ENCODE measurements around the gene ADGRG1. TPM values are rescaled to one million over a fixed set of nuclear protein-coding genes. Genes with fewer than 3 reads are reported as not detected.

Gene ADGRG1
- total and polyA plus RNA-seq, 4 donors, result 1.2 to 68.4 (median 17.6) TPM

DNA sequence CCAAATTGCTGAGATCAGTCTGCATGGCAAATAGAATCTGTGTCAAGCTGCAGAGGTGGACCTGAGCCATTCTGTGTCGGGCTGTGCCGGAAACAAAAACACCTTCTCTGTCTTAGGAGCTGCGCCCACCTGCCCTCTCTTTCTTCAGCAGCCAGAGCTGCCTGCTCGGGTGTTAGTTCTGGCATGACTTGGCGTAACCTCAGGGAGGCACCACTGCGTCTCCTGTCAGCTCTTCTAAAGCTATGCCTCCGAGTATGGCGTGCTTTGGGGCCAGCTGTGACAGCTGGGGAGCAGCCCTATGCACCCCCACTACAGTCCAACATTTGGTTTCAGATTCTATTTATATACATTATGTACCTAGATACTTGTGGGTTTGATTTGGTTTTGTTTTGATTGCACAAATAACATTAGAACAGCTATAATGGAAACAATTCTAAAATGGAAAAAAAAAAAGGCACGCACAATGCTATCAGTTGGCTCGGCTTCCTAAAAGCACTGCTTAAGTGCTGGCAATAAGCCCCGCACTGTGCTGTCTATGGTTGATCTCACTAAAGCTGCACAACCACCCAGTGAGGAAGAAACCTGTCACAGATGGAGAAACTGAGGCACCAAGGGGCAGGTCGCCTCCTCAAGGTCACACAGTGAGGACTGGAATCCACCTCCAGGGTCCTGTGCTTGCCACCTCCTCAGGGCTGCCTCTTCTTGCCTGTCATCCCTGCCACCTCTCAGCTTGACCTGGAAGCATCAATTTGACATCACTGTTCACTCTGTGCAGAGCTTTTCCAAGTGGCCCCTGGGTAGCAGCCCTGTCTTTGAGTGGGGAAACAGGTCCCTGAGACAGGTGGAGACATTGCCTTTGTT lies 18.7 kb upstream of the ADGRG1 start:
- intact Hi-C loops (cut with DNase I), result loop anchor here in 1 of 2 donors (5.0 kb wide), 1 partner anchor 38 kb away; no protein-coding TSS in a partner anchor
- peak in 1 of 2 donors; percentile 46 for DNase-seq
- Histone ChIP-seq H3K36me3 (ENCODE audit: control insufficient read depth in 1 of 2, insufficient read depth in 2 of 2, low read length in 1 of 2) (no peaks in the 10 kb centered on the region), H3K4me1 (ENCODE audit: control insufficient read depth in 1 of 2, insufficient read depth in 2 of 2, low read length in 2 of 2) (no peaks in the 10 kb centered on the region), H3K27me3 (ENCODE audit: control insufficient read depth in 1 of 2, insufficient read depth in 2 of 2, low read length in 1 of 2) (no peaks in the 10 kb centered on the region), H3K27ac (ENCODE audit: low read depth in 1 of 2, low read length in 2 of 2) (no peak overlapping the region), H3K4me3 (ENCODE audit: low read length in 2 of 2) (no peak overlapping the region), H3K9me3 (ENCODE audit: control insufficient read depth, low read length) (no peaks in the 10 kb centered on the region)
- WGBS, 2 donors, result 11 to 14% methylated on average over 12 of the region's 12 CpGs
- no peak for ATAC-seq (ENCODE audit: low FRiP score)

DNA sequence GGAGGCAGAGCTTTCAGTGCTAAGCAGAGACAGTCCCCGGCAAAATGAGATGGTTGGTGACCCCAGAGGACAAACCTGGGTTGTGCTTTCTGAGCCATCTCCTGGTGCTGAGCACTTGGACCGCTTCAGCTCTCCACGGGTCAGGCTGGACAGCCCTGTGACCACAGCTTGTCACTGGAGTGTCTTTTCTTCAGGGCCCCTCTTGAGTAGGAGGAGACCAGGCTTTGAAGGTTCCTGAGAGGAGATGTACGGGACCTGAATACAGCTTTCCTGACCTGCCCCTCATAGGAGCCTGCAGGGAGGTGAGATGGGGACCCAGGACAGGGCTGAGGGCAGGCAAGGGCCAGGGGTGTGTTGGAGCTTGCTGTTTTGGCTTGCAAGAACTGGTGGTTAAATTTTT lies 17.8 kb upstream of the ADGRG1 start:
- no peak overlapping the region for H3K27ac ChIP-seq (ENCODE audit: low read depth in 1 of 2, low read length in 2 of 2)
- no peaks in the 10 kb centered on the region for H3K4me1 ChIP-seq (ENCODE audit: control insufficient read depth in 1 of 2, insufficient read depth in 2 of 2, low read length in 2 of 2)
- DNase-seq (peak; percentile 9 to 35), ATAC-seq (ENCODE audit: low FRiP score) (no peak)
- intact Hi-C loops (cut with DNase I), result loop anchor here in 1 of 2 donors (5.0 kb wide), 1 partner anchor 37 kb away; no protein-coding TSS in a partner anchor
- no peaks in the 10 kb centered on the region for H3K27me3 ChIP-seq (ENCODE audit: control insufficient read depth in 1 of 2, insufficient read depth in 2 of 2, low read length in 1 of 2)
- no peak overlapping the region for H3K4me3 ChIP-seq (ENCODE audit: low read length in 2 of 2)
- H3K36me3 ChIP-seq (ENCODE audit: control insufficient read depth in 1 of 2, insufficient read depth in 2 of 2, low read length in 1 of 2), result no peaks in the 10 kb centered on the region
- no peaks in the 10 kb centered on the region for H3K9me3 ChIP-seq (ENCODE audit: control insufficient read depth, low read length)
- 80 to 85% methylated on average over 4 of the region's 4 CpGs for WGBS, 2 donors

DNA sequence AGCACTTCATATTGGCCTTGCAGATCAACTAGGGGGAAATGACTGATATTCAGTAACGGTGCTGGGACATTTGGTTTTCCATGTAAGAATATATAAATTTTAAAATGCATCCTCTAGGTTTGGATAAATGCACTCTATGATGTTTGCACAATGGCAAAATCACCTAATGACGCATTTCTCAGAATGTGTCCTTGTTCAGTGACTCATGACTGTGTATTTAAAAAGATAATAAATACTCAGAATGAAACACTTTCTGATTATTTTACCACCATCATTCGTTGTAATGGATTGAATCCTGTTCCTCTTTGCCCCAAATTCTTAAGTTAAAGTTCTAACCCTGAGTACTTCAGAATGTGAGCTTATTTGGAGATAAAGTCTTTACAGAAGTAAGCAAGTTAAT lies 17.2 kb upstream of the ADGRG1 start:
- H3K27ac ChIP-seq (ENCODE audit: low read depth in 1 of 2, low read length in 2 of 2), result no peak overlapping the region
- ATAC-seq (ENCODE audit: low FRiP score) (no peak), DNase-seq (no peak)
- WGBS, 2 donors, result 77% methylated on average over 3 of the region's 3 CpGs
- H3K4me1 ChIP-seq (ENCODE audit: control insufficient read depth in 1 of 2, insufficient read depth in 2 of 2, low read length in 2 of 2), result no peaks in the 10 kb centered on the region
- no peaks in the 10 kb centered on the region for H3K9me3 ChIP-seq (ENCODE audit: control insufficient read depth, low read length)
- H3K36me3 ChIP-seq (ENCODE audit: control insufficient read depth in 1 of 2, insufficient read depth in 2 of 2, low read length in 1 of 2), result no peaks in the 10 kb centered on the region
- no peaks in the 10 kb centered on the region for H3K27me3 ChIP-seq (ENCODE audit: control insufficient read depth in 1 of 2, insufficient read depth in 2 of 2, low read length in 1 of 2)
- no peak overlapping the region for H3K4me3 ChIP-seq (ENCODE audit: low read length in 2 of 2)
- intact Hi-C loops (cut with DNase I), result loop anchor here in 1 of 2 donors (5.0 kb wide), 1 partner anchor 36 kb away; no protein-coding TSS in a partner anchor

DNA sequence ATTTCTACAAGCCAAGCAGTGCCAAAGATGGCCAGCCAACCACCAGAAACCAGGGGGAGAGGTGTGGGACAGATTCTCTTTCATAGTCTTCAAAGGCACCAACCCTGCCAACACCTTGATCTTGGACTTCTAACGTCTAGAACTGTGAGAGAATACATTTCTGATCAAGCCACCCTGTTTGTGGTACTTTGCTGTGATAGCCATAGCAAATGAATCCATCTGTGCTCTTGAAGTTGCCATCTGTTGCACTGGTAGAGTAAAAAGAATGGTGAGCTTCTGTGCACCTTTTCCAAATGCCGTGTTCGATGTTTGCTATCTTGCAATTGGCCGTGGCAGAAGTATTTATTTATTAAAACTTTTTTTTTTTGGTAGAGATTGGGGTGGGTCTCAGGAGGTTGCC lies 16.7 kb upstream of the ADGRG1 start:
- ATAC-seq (ENCODE audit: low FRiP score) (no peak), DNase-seq (no peak)
- Histone ChIP-seq H3K9me3 (ENCODE audit: control insufficient read depth, low read length) (no peaks in the 10 kb centered on the region), H3K36me3 (ENCODE audit: control insufficient read depth in 1 of 2, insufficient read depth in 2 of 2, low read length in 1 of 2) (no peaks in the 10 kb centered on the region), H3K4me3 (ENCODE audit: low read length in 2 of 2) (no peak overlapping the region), H3K27me3 (ENCODE audit: control insufficient read depth in 1 of 2, insufficient read depth in 2 of 2, low read length in 1 of 2) (no peaks in the 10 kb centered on the region), H3K27ac (ENCODE audit: low read depth in 1 of 2, low read length in 2 of 2) (no peak overlapping the region), H3K4me1 (ENCODE audit: control insufficient read depth in 1 of 2, insufficient read depth in 2 of 2, low read length in 2 of 2) (no peaks in the 10 kb centered on the region)
- WGBS, 2 donors, result 85 to 87% methylated on average over 4 of the region's 4 CpGs
- intact Hi-C loops (cut with DNase I), result loop anchor here in 1 of 2 donors (5.0 kb wide), 1 partner anchor 36 kb away; no protein-coding TSS in a partner anchor

DNA sequence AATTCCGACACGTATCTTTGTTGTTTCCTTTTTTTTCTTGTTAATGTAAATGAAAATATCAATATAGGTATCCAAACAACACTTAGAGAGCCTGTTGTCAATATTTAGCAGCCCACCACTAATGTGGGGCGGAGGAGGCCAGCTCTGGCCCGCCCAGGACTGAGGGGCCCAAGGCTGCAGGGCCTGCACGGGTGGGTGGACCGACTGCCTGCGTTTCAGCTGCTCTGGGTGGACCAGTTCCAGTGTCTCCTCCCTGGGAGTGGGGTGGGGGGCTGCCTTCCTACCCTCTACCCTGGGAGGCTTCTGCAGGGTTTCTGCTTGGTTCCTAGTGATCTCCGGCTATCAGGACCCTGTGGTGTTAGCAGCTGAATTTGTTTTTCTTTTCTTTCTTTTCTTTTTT lies 15.9 kb upstream of the ADGRG1 start:
- peak in 1 of 2 donors; percentile 30 for DNase-seq
- Histone ChIP-seq H3K4me3 (ENCODE audit: low read length in 2 of 2) (no peak overlapping the region), H3K27ac (ENCODE audit: low read depth in 1 of 2, low read length in 2 of 2) (no peak overlapping the region), H3K36me3 (ENCODE audit: control insufficient read depth in 1 of 2, insufficient read depth in 2 of 2, low read length in 1 of 2) (no peaks in the 10 kb centered on the region), H3K9me3 (ENCODE audit: control insufficient read depth, low read length) (no peaks in the 10 kb centered on the region), H3K27me3 (ENCODE audit: control insufficient read depth in 1 of 2, insufficient read depth in 2 of 2, low read length in 1 of 2) (no peaks in the 10 kb centered on the region), H3K4me1 (ENCODE audit: control insufficient read depth in 1 of 2, insufficient read depth in 2 of 2, low read length in 2 of 2) (no peaks in the 10 kb centered on the region)
- ATAC-seq (ENCODE audit: low FRiP score), result no peak
- intact Hi-C loops (cut with DNase I), result loop anchor here in 1 of 2 donors (5.0 kb wide), 1 partner anchor 35 kb away; no protein-coding TSS in a partner anchor
- WGBS, 2 donors, result 88 to 92% methylated on average over 8 of the region's 8 CpGs

DNA sequence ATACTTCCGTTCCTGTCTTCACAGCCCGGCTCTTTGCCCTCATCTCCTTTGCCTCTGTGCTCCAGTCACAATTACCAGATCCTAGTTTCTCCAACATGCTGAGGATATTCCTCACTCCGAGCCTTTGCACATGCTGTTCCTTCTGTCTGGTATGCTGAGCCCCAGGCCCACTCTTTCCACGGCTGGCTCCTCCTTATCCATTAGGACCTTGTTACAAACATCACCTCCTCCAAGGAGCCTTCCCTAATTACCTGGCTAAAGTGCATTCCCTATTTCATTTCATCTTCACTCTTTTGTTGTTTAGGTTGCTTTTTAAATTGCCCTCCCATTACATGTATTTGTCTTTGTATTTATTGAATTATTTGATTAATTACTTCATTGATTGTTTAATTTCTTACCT lies 14.9 kb upstream of the ADGRG1 start:
- Histone ChIP-seq H3K4me3 (ENCODE audit: low read length in 2 of 2) (no peak overlapping the region), H3K9me3 (ENCODE audit: control insufficient read depth, low read length) (no peaks in the 10 kb centered on the region), H3K27me3 (ENCODE audit: control insufficient read depth in 1 of 2, insufficient read depth in 2 of 2, low read length in 1 of 2) (no peaks in the 10 kb centered on the region), H3K27ac (ENCODE audit: low read depth in 1 of 2, low read length in 2 of 2) (no peak overlapping the region), H3K4me1 (ENCODE audit: control insufficient read depth in 1 of 2, insufficient read depth in 2 of 2, low read length in 2 of 2) (no peaks in the 10 kb centered on the region), H3K36me3 (ENCODE audit: control insufficient read depth in 1 of 2, insufficient read depth in 2 of 2, low read length in 1 of 2) (no peaks in the 10 kb centered on the region)
- ATAC-seq (ENCODE audit: low FRiP score) (no peak), DNase-seq (no peak)
- intact Hi-C loops (cut with DNase I), result loop anchor here in 1 of 2 donors (5.0 kb wide), 1 partner anchor 34 kb away; no protein-coding TSS in a partner anchor
- WGBS, 2 donors, result 70 to 79% methylated on average over 4 of the region's 4 CpGs

DNA sequence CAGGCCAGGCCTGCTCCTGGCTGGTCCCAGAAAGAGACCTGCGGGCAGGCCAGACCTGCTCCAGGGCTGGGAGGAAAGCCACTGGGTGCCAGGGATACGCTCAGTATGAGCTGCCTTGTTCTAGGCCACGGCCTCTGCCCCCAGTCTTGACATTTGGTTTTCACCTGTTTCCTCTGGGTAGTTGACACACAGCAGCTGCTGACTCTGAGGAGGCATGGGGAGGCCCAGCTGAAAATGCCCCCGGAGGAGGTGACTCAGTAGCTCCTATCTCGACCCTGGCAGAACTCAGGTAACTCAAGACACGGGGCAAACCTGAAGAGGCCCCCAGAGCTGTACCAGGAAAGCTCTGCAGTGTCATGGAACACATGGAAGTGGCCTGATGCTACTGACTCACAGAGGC lies 13.9 kb upstream of the ADGRG1 start:
- H3K9me3 ChIP-seq (ENCODE audit: control insufficient read depth, low read length), result no peaks in the 10 kb centered on the region
- no peak overlapping the region for H3K27ac ChIP-seq (ENCODE audit: low read depth in 1 of 2, low read length in 2 of 2)
- H3K4me3 ChIP-seq (ENCODE audit: low read length in 2 of 2), result no peak overlapping the region
- no peak for ATAC-seq (ENCODE audit: low FRiP score)
- H3K36me3 ChIP-seq (ENCODE audit: control insufficient read depth in 1 of 2, insufficient read depth in 2 of 2, low read length in 1 of 2), result no peaks in the 10 kb centered on the region
- H3K4me1 ChIP-seq (ENCODE audit: control insufficient read depth in 1 of 2, insufficient read depth in 2 of 2, low read length in 2 of 2), result no peaks in the 10 kb centered on the region
- intact Hi-C loops (cut with DNase I), result loop anchor here in 1 of 2 donors (5.0 kb wide), 1 partner anchor 33 kb away; no protein-coding TSS in a partner anchor
- DNase-seq, result peak; percentile 26 to 36
- WGBS, 2 donors, result 83 to 85% methylated on average over 6 of the region's 6 CpGs
- H3K27me3 ChIP-seq (ENCODE audit: control insufficient read depth in 1 of 2, insufficient read depth in 2 of 2, low read length in 1 of 2), result no peaks in the 10 kb centered on the region

DNA sequence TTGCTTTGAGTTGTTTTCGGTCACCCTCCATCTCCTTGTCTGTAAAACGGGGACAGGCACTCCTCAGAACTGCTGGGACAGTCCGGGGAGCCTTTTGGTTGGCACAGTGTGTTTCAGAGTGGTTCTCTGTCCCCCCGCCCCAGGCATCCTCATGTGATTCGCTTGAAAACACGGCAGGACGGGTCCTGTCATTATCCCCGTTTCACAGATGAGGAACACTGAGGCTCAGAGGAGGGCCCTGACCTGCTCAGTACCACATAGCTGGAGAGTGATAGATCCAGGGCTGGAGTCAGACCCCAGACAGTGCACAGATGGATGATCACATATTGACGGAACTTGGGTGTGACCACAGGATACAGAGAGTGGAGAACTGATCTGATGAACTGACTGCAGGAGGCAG lies 13.5 kb upstream of the ADGRG1 start:
- H3K4me1 ChIP-seq (ENCODE audit: control insufficient read depth in 1 of 2, insufficient read depth in 2 of 2, low read length in 2 of 2), result no peaks in the 10 kb centered on the region
- intact Hi-C loops (cut with DNase I), result loop anchor here in 1 of 2 donors (5.0 kb wide), 1 partner anchor 32 kb away; no protein-coding TSS in a partner anchor
- H3K4me3 ChIP-seq (ENCODE audit: low read length in 2 of 2), result no peak overlapping the region
- WGBS, 2 donors, result 91 to 93% methylated on average over 9 of the region's 9 CpGs
- no peak for ATAC-seq (ENCODE audit: low FRiP score)
- no peaks in the 10 kb centered on the region for H3K27me3 ChIP-seq (ENCODE audit: control insufficient read depth in 1 of 2, insufficient read depth in 2 of 2, low read length in 1 of 2)
- no peak overlapping the region for H3K27ac ChIP-seq (ENCODE audit: low read depth in 1 of 2, low read length in 2 of 2)
- DNase-seq, result peak; percentile 23 to 39
- no peaks in the 10 kb centered on the region for H3K9me3 ChIP-seq (ENCODE audit: control insufficient read depth, low read length)
- no peaks in the 10 kb centered on the region for H3K36me3 ChIP-seq (ENCODE audit: control insufficient read depth in 1 of 2, insufficient read depth in 2 of 2, low read length in 1 of 2)

DNA sequence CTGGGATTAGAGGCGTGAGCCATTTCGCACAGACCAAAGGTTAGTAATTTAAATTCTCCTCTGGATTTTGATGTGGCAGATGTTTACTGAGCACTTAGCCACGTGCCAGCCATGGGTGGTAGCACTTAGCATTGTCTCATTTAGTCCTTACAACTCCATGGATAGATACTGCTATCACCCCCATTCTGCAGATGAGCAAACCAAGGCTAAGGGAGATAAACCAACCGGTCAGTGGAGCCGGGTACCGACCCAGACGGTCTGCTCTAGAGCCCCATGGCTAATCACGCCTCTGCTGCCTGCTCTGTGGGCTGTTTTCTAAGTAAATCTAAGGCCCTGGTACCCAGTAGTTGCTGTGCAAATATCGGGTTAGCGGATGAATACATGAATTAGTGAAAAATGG lies 12.6 kb upstream of the ADGRG1 start:
- intact Hi-C loops (cut with DNase I), result no loop called here
- DNase-seq (peak; percentile 19 to 25), ATAC-seq (ENCODE audit: low FRiP score) (no peak)
- Histone ChIP-seq H3K27ac (ENCODE audit: low read depth in 1 of 2, low read length in 2 of 2) (no peak overlapping the region), H3K9me3 (ENCODE audit: control insufficient read depth, low read length) (no peaks in the 10 kb centered on the region), H3K4me3 (ENCODE audit: low read length in 2 of 2) (no peak overlapping the region), H3K36me3 (ENCODE audit: control insufficient read depth in 1 of 2, insufficient read depth in 2 of 2, low read length in 1 of 2) (no peaks in the 10 kb centered on the region), H3K27me3 (ENCODE audit: control insufficient read depth in 1 of 2, insufficient read depth in 2 of 2, low read length in 1 of 2) (no peaks in the 10 kb centered on the region), H3K4me1 (ENCODE audit: control insufficient read depth in 1 of 2, insufficient read depth in 2 of 2, low read length in 2 of 2) (no peaks in the 10 kb centered on the region)
- 89 to 94% methylated on average over 10 of the region's 10 CpGs for WGBS, 2 donors

All from aorta (tissue), 5 donors.